ENCODE results near the gene NT5DC2. TPM values are rescaled to one million over a fixed set of nuclear protein-coding genes. Genes with fewer than 3 reads are reported as not detected.

Gene NT5DC2
- total RNA-seq, 2 donors from 2014 or later: 70.8 to 117 TPM

- 90% methylated on average over 16 of the region's 16 CpGs for WGBS
- Histone ChIP-seq H3K27me3 (replicated peaks; ENCODE audit: insufficient read depth) (no peaks in the 10 kb centered on the region), H3K4me1 (replicated peaks) (no peaks in the 10 kb centered on the region), H3K36me3 (peaks cover 56 to 68% of the 10 kb centered on the region in 2 donors), H3K4me3 (no peak overlapping the region), H3K27ac (no peak overlapping the region), H3K9me3 (no peaks in the 10 kb centered on the region)
- intact Hi-C loops (cut with DNase I): loop anchor here (10.0 kb wide), 1 partner anchor 208 kb away; the partner anchor contains the start of genes GNL3 and PBRM1
- DNase-seq (ENCODE audit: low spot score): no peak
- TF ChIP-seq, protein P1, sequence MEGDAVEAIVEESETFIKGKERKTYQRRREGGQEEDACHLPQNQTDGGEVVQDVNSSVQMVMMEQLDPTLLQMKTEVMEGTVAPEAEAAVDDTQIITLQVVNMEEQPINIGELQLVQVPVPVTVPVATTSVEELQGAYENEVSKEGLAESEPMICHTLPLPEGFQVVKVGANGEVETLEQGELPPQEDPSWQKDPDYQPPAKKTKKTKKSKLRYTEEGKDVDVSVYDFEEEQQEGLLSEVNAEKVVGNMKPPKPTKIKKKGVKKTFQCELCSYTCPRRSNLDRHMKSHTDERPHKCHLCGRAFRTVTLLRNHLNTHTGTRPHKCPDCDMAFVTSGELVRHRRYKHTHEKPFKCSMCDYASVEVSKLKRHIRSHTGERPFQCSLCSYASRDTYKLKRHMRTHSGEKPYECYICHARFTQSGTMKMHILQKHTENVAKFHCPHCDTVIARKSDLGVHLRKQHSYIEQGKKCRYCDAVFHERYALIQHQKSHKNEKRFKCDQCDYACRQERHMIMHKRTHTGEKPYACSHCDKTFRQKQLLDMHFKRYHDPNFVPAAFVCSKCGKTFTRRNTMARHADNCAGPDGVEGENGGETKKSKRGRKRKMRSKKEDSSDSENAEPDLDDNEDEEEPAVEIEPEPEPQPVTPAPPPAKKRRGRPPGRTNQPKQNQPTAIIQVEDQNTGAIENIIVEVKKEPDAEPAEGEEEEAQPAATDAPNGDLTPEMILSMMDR (IDR thresholded peaks at IDR 0.05): no peak
- TF ChIP-seq POLR2A (IDR thresholded peaks at IDR 0.05): no peak
- no peak for TF ChIP-seq POLR2AphosphoS5 (IDR thresholded peaks at IDR 0.05)
These were observed 56.4 kb downstream of the NT5DC2 start for GRCh38 chr3:52477076-52477795.

Small RNAs within 50 kb of the gene (small RNA-seq; reads per million reads assigned to genes)
- 0 reads per million in 2 donors for gene RNU6-856P
- gene RNU6ATAC16P: 0 reads per million in 2 donors

Other genes with a start within 250 kb of the NT5DC2 start
- 10 to 100 TPM in 1 of 2 donors, 1 to 10 TPM in 1; 7.3 to 12.2 TPM for gene GLYCTK, start 246.0 kb downstream of the NT5DC2 start, total RNA-seq
- gene DNAH1, start 217.5 kb downstream of the NT5DC2 start, total RNA-seq: 10 to 100 TPM in 1 of 2 donors, 1 to 10 TPM in 1; 5.6 to 18.7 TPM
- gene BAP1, start 123.8 kb downstream of the NT5DC2 start, total RNA-seq: 100 to 1,000 TPM in 1 of 2 donors, 10 to 100 TPM in 1; 70.1 to 107 TPM
- 100 to 1,000 TPM in 1 of 2 donors, 1 to 10 TPM in 1; 6.4 to 176 TPM for gene PHF7, start 123.2 kb downstream of the NT5DC2 start, total RNA-seq
- 1 to 10 TPM; 3.5 to 7.6 TPM for gene SEMA3G, start 88.8 kb downstream of the NT5DC2 start, total RNA-seq
- gene TNNC1, start 79.8 kb downstream of the NT5DC2 start, total RNA-seq: 100 to 1,000 TPM in 1 of 2 donors, 1 to 10 TPM in 1; 2.7 to 109 TPM
- 100 to 1,000 TPM; 107 to 277 TPM for gene NISCH, start 78.3 kb downstream of the NT5DC2 start, total RNA-seq
- gene STAB1, start 38.5 kb downstream of the NT5DC2 start, total RNA-seq: 10 to 100 TPM; 21.8 to 68.6 TPM
- gene UQCC5, start 2.7 kb upstream of the NT5DC2 start, total RNA-seq: 10 to 100 TPM in 1 of 2 donors, 1 to 10 TPM in 1; 3.0 to 16.5 TPM
- gene PBRM1, start 152.1 kb upstream of the NT5DC2 start, total RNA-seq: 10 to 100 TPM; 72.5 to 77.5 TPM
- 100 to 1,000 TPM in 1 of 2 donors, 10 to 100 TPM in 1; 50.7 to 116 TPM for gene GNL3, start 152.2 kb upstream of the NT5DC2 start, total RNA-seq
- gene GLT8D1, start 171.9 kb upstream of the NT5DC2 start, total RNA-seq: 10 to 100 TPM; 68.1 to 71.3 TPM
- 100 to 1,000 TPM; 144 to 296 TPM for gene SPCS1, start 172.2 kb upstream of the NT5DC2 start, total RNA-seq
- 10 to 100 TPM; 24.5 to 49.9 TPM for gene NEK4, start 237.1 kb upstream of the NT5DC2 start, total RNA-seq
- gene ITIH1, start 243.7 kb upstream of the NT5DC2 start, total RNA-seq: 1 to 10 TPM in 1 of 2 donors, not detected in 1; 3.5 TPM